ENCODE data around the gene CEMIP.

CEMIP gene

GRCh38 chr15:80778964-80779657, at the start of gene CEMIP:
TSS of gene CEMIP (plus strand) at chr15:80779370. CDS start at chr15:80873880, 94,510 bp downstream.
- DNase-seq, result peak; percentile 43 to 61

- DNase-seq, result no peak
These were observed 48.8 kb upstream of the CEMIP start for GRCh38 chr15:80730387-80730786.

- peak; percentile 56 for DNase-seq
These were observed 48.2 kb upstream of the CEMIP start for GRCh38 chr15:80730926-80731325.

- no peak for DNase-seq
These were observed 47.0 kb upstream of the CEMIP start for GRCh38 chr15:80732167-80732566.

- DNase-seq, result no peak
These were observed 46.4 kb upstream of the CEMIP start for GRCh38 chr15:80732818-80733217.

- DNase-seq, result no peak
These were observed 45.7 kb upstream of the CEMIP start for GRCh38 chr15:80733460-80733859.

GRCh38 chr15:80735344-80735743, 43.8 kb upstream of the CEMIP start:
- no peak for DNase-seq

- no peak for DNase-seq
These were observed 42.6 kb upstream of the CEMIP start for GRCh38 chr15:80736560-80736959.

GRCh38 chr15:80739919-80740318, 39.3 kb upstream of the CEMIP start:
- no peak for DNase-seq

GRCh38 chr15:80742081-80742480, 37.1 kb upstream of the CEMIP start:
- no peak for DNase-seq

- no peak for DNase-seq
These were observed 35.9 kb upstream of the CEMIP start for GRCh38 chr15:80743189-80743833.

- no peak for DNase-seq
These were observed 34.8 kb upstream of the CEMIP start for GRCh38 chr15:80744415-80744814.

GRCh38 chr15:80744826-80745225, 34.3 kb upstream of the CEMIP start:
- DNase-seq, result no peak

GRCh38 chr15:80745888-80746287, 33.3 kb upstream of the CEMIP start:
- DNase-seq, result no peak

- DNase-seq, result no peak
These were observed 31.7 kb upstream of the CEMIP start for GRCh38 chr15:80747317-80748053.

GRCh38 chr15:80749589-80749988, 29.6 kb upstream of the CEMIP start:
- no peak for DNase-seq

- DNase-seq, result no peak
These were observed 28.6 kb upstream of the CEMIP start for GRCh38 chr15:80750575-80750974.

GRCh38 chr15:80752204-80752603, 27.0 kb upstream of the CEMIP start:
- DNase-seq, result no peak

GRCh38 chr15:80753161-80753560, 26.0 kb upstream of the CEMIP start:
- no peak for DNase-seq

GRCh38 chr15:80754014-80754413, 25.2 kb upstream of the CEMIP start:
- DNase-seq, result no peak

- no peak for DNase-seq
These were observed 23.3 kb upstream of the CEMIP start for GRCh38 chr15:80755885-80756284.

- no peak for DNase-seq
These were observed 20.9 kb upstream of the CEMIP start for GRCh38 chr15:80758130-80758745.

GRCh38 chr15:80760960-80761359, 18.2 kb upstream of the CEMIP start:
- no peak for DNase-seq

GRCh38 chr15:80761754-80762153, 17.4 kb upstream of the CEMIP start:
- no peak for DNase-seq
